K562 (cell line): Measurements from ENCODE around the gene HCST. TPM values are rescaled to one million over a fixed set of nuclear protein-coding genes. Genes with fewer than 3 reads are reported as not detected.
A peak's percentile ranks its signal among the peaks of the same experiment; 100 is the strongest.

Source experiments
- ARID1B ChIP-seq: fragments of 450-650 bp; IDR thresholded peaks from 2 replicates; pipeline ENCODE4 v1.6.1; 2016; ENCODE audit warnings: antibody characterized with exemption, mild to moderate bottlenecking, inconsistent platforms
- CREM ChIP-seq: IDR thresholded peaks from 2 replicates; pipeline ENCODE4 v1.6.1; 2014; ENCODE audit warnings: antibody characterized with exemption, low read depth
- FOS ChIP-seq: IDR thresholded peaks from 3 replicates; pipeline ENCODE4 v1.6.1; 2011; ENCODE audit not compliant: insufficient read length; ENCODE audit errors: extremely low read depth
- HCFC1 ChIP-seq: IDR thresholded peaks from 2 replicates; pipeline ENCODE4 v1.6.1; 2012; ENCODE audit warnings: low read depth, low read length, improper control_type of control experiment
- HMGN3 ChIP-seq: IDR thresholded peaks from 2 replicates; pipeline ENCODE4 v1.6.1; 2011; ENCODE audit warnings: borderline replicate concordance, low read depth, mild to moderate bottlenecking, mixed read lengths, low read length; ENCODE audit not compliant: insufficient read length; ENCODE audit errors: extremely low read depth
- MED1 ChIP-seq: sonication (generic); formaldehyde crosslinking; IDR thresholded peaks from 2 replicates; pipeline ENCODE4 v1.8.1; 2023; ENCODE audit warnings: missing genetic modification reagents, borderline replicate concordance
- MTF1 ChIP-seq: fragments of 250-450 bp; sonication (Bioruptor Pico); IDR thresholded peaks from 2 replicates; pipeline ENCODE4 v1.9.0; 2021; ENCODE audit warnings: moderate library complexity, mild to moderate bottlenecking, inconsistent platforms, borderline replicate concordance
- POLR2AphosphoS5 ChIP-seq: IDR thresholded peaks from 2 replicates; pipeline ENCODE4 v1.6.1; 2011; ENCODE audit warnings: mild to moderate bottlenecking, low read depth, low read length, moderate library complexity; ENCODE audit not compliant: control insufficient read depth, insufficient read depth
- TBL1XR1 ChIP-seq, 2 experiments: IDR thresholded peaks; 2 replicates each; pipeline ENCODE4 v1.6.1; 2012; ENCODE audit warnings: improper control_type of control experiment in 2 of 2, low read length in 2 of 2, mild to moderate bottlenecking in 1 of 2
- TBP ChIP-seq: optimal IDR thresholded peaks from 2 replicates; pipeline ENCODE3; 2011; ENCODE audit warnings: low read depth, low read length, improper control_type of control experiment
- WHSC1 ChIP-seq: IDR thresholded peaks from one replicate; pipeline ENCODE4 v1.6.1; 2012; ENCODE audit warnings: low read length, control low read depth, inconsistent platforms
- ZNF431 ChIP-seq: sonication (generic); formaldehyde crosslinking; IDR thresholded peaks from 2 replicates; pipeline ENCODE4 v1.8.0; 2022; ENCODE audit warnings: mild to moderate bottlenecking, missing genetic modification reagents
- polyA plus RNA-seq, 8 experiments: library from polyadenylated mRNA; depleted of rRNA in 4 of 8; stranded (reverse) in 5 of 8; unstranded in 3 of 8; fragments of >200 nt; fragmentation: Nextera tagmentation in 2 of 8; fragmentation: Illumina TruSeq in 1 of 8; extraction: Ambion mirVana in 2 of 8; extraction: Trizol in 1 of 8; gene quantifications; 2 replicates each; pipeline versions ENCODE4 v1.2.1 to v1.2.3, GENCODE V29; 2011 to 2014; ENCODE audit warnings: inconsistent platforms in 1 of 8, missing spikeins in 1 of 8
- total RNA-seq, 7 experiments: library from RNA; depleted of rRNA in 6 of 7; stranded (reverse); fragments of >200 nt in 6 of 7; fragmentation: Illumina TruSeq in 2 of 7; extraction: Trizol in 2 of 7; gene quantifications; 2 replicates each; pipeline versions ENCODE4 v1.2.1 to v1.2.3, GENCODE V29; 2011 to 2021; ENCODE audit warnings: low replicate concordance in 1 of 7
- TF ChIP-seq, protein P1 (sequence below): fragments of 200-400 bp; formaldehyde crosslinking; IDR thresholded peaks from 2 replicates; pipeline ENCODE4 v1.6.1; 2017; ENCODE audit warnings: mild to moderate bottlenecking, low read depth, low read length, moderate library complexity
- TF ChIP-seq, protein P2 (sequence below): conservative IDR thresholded peaks from 2 replicates; pipeline ENCODE4 v1.6.1; 2011; ENCODE audit warnings: low read depth, mild to moderate bottlenecking, low read length; ENCODE audit not compliant: control insufficient read depth
- TF ChIP-seq, protein P3 (sequence below): fragments of 250-450 bp; sonication (Bioruptor Pico); IDR thresholded peaks from 2 replicates; pipeline ENCODE4 v1.8.0; 2021; ENCODE audit warnings: mild to moderate bottlenecking, moderate library complexity
- TF ChIP-seq, protein P4 (sequence below), 2 experiments: IDR thresholded peaks; 2 replicates each; pipeline ENCODE4 v1.6.1; 2012; ENCODE audit warnings: improper control_type of control experiment in 2 of 2, low read depth in 2 of 2, low read length in 2 of 2, borderline replicate concordance in 1 of 2
- TF ChIP-seq, protein P5 (sequence below): fragments of 250-450 bp; sonication (Bioruptor Pico); IDR thresholded peaks from 2 replicates; pipeline ENCODE4 v1.4.0; 2020; ENCODE audit warnings: mild to moderate bottlenecking, moderate library complexity

Gene HCST
- total and polyA plus RNA-seq, 9 of the 15 experiments (the other 6 are each of a cell fraction or from before 2014, with no cell fraction given): 0.29 to 1.9 (median 0.95) TPM; not detected in 2

DNA sequence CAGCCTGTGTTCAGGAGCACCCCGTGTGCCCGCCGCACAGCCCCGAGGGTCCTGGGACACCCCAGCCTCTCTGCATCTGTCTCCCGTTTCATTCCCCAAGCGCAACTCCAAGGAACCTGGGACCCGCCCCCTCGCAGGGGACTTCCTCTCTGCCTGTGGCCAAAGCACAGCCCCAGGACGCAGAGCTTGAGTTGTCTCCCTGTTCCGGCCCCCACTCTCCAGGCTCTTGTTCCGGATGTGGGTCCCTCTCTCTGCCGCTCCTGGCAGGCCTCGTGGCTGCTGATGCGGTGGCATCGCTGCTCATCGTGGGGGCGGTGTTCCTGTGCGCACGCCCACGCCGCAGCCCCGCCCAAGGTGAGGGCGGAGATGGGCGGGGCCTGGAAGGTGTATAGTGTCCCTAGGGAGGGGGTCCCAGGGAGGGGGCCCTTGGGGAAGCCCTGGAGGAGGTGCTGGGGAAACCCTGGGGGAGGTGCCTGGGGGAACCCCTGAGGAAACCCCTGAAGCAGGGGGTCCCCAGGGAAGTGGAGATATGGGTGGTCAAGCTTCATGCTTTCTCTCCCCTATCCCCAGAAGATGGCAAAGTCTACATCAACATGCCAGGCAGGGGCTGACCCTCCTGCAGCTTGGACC, 1.3 kb downstream of the HCST start (continued):
- TF ChIP-seq, protein P1, sequence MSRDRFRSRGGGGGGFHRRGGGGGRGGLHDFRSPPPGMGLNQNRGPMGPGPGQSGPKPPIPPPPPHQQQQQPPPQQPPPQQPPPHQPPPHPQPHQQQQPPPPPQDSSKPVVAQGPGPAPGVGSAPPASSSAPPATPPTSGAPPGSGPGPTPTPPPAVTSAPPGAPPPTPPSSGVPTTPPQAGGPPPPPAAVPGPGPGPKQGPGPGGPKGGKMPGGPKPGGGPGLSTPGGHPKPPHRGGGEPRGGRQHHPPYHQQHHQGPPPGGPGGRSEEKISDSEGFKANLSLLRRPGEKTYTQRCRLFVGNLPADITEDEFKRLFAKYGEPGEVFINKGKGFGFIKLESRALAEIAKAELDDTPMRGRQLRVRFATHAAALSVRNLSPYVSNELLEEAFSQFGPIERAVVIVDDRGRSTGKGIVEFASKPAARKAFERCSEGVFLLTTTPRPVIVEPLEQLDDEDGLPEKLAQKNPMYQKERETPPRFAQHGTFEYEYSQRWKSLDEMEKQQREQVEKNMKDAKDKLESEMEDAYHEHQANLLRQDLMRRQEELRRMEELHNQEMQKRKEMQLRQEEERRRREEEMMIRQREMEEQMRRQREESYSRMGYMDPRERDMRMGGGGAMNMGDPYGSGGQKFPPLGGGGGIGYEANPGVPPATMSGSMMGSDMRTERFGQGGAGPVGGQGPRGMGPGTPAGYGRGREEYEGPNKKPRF: no peak
- 0 out of 2 replicates have a peak, but pooled peaks have one; percentile 24 for TF ChIP-seq ZNF431 (CRISPR knock-in tag)
- peak; percentile 69 for TF ChIP-seq HMGN3
- no peak for TF ChIP-seq MED1 (CRISPR knock-in tag)
- TF ChIP-seq, protein P2, sequence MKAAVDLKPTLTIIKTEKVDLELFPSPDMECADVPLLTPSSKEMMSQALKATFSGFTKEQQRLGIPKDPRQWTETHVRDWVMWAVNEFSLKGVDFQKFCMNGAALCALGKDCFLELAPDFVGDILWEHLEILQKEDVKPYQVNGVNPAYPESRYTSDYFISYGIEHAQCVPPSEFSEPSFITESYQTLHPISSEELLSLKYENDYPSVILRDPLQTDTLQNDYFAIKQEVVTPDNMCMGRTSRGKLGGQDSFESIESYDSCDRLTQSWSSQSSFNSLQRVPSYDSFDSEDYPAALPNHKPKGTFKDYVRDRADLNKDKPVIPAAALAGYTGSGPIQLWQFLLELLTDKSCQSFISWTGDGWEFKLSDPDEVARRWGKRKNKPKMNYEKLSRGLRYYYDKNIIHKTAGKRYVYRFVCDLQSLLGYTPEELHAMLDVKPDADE: peak; percentile 22; the same call in 1 of the 2 replicates
- TF ChIP-seq, protein P3, sequence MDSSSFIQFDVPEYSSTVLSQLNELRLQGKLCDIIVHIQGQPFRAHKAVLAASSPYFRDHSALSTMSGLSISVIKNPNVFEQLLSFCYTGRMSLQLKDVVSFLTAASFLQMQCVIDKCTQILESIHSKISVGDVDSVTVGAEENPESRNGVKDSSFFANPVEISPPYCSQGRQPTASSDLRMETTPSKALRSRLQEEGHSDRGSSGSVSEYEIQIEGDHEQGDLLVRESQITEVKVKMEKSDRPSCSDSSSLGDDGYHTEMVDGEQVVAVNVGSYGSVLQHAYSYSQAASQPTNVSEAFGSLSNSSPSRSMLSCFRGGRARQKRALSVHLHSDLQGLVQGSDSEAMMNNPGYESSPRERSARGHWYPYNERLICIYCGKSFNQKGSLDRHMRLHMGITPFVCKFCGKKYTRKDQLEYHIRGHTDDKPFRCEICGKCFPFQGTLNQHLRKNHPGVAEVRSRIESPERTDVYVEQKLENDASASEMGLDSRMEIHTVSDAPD: no peak
- peak; percentile 48 for TF ChIP-seq ARID1B
- TF ChIP-seq CREM: peak; percentile 82
- TF ChIP-seq POLR2AphosphoS5: 0 out of 2 replicates have a peak, but pooled peaks have one; percentile 18
- TF ChIP-seq MTF1 (CRISPR knock-in tag): no peak
- TF ChIP-seq, protein P4, sequence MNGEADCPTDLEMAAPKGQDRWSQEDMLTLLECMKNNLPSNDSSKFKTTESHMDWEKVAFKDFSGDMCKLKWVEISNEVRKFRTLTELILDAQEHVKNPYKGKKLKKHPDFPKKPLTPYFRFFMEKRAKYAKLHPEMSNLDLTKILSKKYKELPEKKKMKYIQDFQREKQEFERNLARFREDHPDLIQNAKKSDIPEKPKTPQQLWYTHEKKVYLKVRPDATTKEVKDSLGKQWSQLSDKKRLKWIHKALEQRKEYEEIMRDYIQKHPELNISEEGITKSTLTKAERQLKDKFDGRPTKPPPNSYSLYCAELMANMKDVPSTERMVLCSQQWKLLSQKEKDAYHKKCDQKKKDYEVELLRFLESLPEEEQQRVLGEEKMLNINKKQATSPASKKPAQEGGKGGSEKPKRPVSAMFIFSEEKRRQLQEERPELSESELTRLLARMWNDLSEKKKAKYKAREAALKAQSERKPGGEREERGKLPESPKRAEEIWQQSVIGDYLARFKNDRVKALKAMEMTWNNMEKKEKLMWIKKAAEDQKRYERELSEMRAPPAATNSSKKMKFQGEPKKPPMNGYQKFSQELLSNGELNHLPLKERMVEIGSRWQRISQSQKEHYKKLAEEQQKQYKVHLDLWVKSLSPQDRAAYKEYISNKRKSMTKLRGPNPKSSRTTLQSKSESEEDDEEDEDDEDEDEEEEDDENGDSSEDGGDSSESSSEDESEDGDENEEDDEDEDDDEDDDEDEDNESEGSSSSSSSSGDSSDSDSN (IDR thresholded peaks at IDR 0.05; ENCODE audit: borderline replicate concordance in 1 of 2, low read depth in 2 of 2, low read length in 2 of 2): 0 out of 4 replicates have a peak, but pooled peaks of 1 of the 2 experiments have one; percentile 31
- peak; percentile 39 for TF ChIP-seq HCFC1
- TF ChIP-seq TBL1XR1 (IDR thresholded peaks at IDR 0.05; ENCODE audit: low read length in 2 of 2): 0 out of 4 replicates have a peak, but pooled peaks of 1 of the 2 experiments have one; percentile 12
- TF ChIP-seq, protein P5, sequence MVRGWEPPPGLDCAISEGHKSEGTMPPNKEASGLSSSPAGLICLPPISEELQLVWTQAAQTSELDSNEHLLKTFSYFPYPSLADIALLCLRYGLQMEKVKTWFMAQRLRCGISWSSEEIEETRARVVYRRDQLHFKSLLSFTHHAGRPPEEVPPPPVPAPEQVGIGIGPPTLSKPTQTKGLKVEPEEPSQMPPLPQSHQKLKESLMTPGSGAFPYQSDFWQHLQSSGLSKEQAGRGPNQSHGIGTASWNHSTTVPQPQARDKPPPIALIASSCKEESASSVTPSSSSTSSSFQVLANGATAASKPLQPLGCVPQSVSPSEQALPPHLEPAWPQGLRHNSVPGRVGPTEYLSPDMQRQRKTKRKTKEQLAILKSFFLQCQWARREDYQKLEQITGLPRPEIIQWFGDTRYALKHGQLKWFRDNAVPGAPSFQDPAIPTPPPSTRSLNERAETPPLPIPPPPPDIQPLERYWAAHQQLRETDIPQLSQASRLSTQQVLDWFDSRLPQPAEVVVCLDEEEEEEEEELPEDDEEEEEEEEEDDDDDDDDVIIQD (CRISPR knock-in tag): no peak
- peak; percentile 15 for TF ChIP-seq TBP
- no peak for TF ChIP-seq FOS
- TF ChIP-seq WHSC1: no peak
